Islet of Langerhans (tissue), 1 donor: ENCODE measurements around the gene FGFBP2.

Source experiments
- FAIRE-seq: peaks from one replicate; lab custom pipeline; 2011; peaks lifted over from hg19 to GRCh38; lab: Jason Lieb, UNC

The FGFBP2 gene

GRCh38 chr4:15968551-15969300 is 5.8 kb upstream of the FGFBP2 start:
- FAIRE-seq, result no peak

GRCh38 chr4:15965325-15965724 is 2.4 kb upstream of the FGFBP2 start:
- no peak for FAIRE-seq

- no peak for FAIRE-seq
Observed at GRCh38 chr4:15964159-15964558, 1.2 kb upstream of the FGFBP2 start.

GRCh38 chr4:15963576-15963975 is 601 bp upstream of the FGFBP2 start:
- FAIRE-seq, result no peak

GRCh38 chr4:15961781-15962510 is 1.0 kb downstream of the FGFBP2 start:
- FAIRE-seq, result no peak

- no peak for FAIRE-seq
Observed at GRCh38 chr4:15958562-15958961, 4.4 kb downstream of the FGFBP2 start.

- no peak for FAIRE-seq
Observed at GRCh38 chr4:15956179-15956850, 6.7 kb downstream of the FGFBP2 start.

GRCh38 chr4:15955670-15956069 is 7.3 kb downstream of the FGFBP2 start:
- no peak for FAIRE-seq

GRCh38 chr4:15953625-15954024 is 9.3 kb downstream of the FGFBP2 start:
- no peak for FAIRE-seq

GRCh38 chr4:15951781-15952180 is 11.2 kb downstream of the FGFBP2 start:
- FAIRE-seq, result no peak

GRCh38 chr4:15948826-15949225 is 14.1 kb downstream of the FGFBP2 start:
- no peak for FAIRE-seq

- FAIRE-seq, result no peak
Observed at GRCh38 chr4:15947684-15948083, 15.3 kb downstream of the FGFBP2 start.

- no peak for FAIRE-seq
Observed at GRCh38 chr4:15945516-15945915, 17.5 kb downstream of the FGFBP2 start.

GRCh38 chr4:15944895-15945294 is 18.1 kb downstream of the FGFBP2 start:
- FAIRE-seq, result no peak

- FAIRE-seq, result no peak
Observed at GRCh38 chr4:15942283-15942682, 20.7 kb downstream of the FGFBP2 start.

GRCh38 chr4:15938640-15939039 is 24.3 kb downstream of the FGFBP2 start, which contains the start of gene FGFBP1:
TSS of gene FGFBP1 (minus strand) at chr4:15938740. CDS start at chr4:15936632, 2,108 bp downstream.
- FAIRE-seq, result no peak

GRCh38 chr4:15938182-15938581 is 24.8 kb downstream of the FGFBP2 start:
- no peak for FAIRE-seq

GRCh38 chr4:15936495-15936894 is 26.5 kb downstream of the FGFBP2 start:
- no peak for FAIRE-seq

GRCh38 chr4:15935504-15936402 is 27.2 kb downstream of the FGFBP2 start:
- FAIRE-seq, result no peak

GRCh38 chr4:15934259-15934658 is 28.7 kb downstream of the FGFBP2 start:
- FAIRE-seq, result no peak

- FAIRE-seq, result no peak
Observed at GRCh38 chr4:15931451-15932210, 31.3 kb downstream of the FGFBP2 start.
